Left ventricle myocardium inferior (tissue), 1 donor: Measurements from ENCODE around the gene SLC25A5. TPM values are rescaled to one million over a fixed set of nuclear protein-coding genes. Genes with fewer than 3 reads are reported as not detected.

Experiments used
- DNase-seq: peaks from one replicate; pipeline ENCODE4 v3.0.0-alpha.2; 2020
- H3K27ac ChIP-seq: fragments of 200-600 bp; replicated peaks from 2 replicates; pipeline ENCODE4 v1.8.0; 2021
- H3K27me3 ChIP-seq: fragments of 200-600 bp; 2 replicates; pipeline ENCODE4 v1.8.0; 2021; ENCODE audit warnings: low read depth
- H3K36me3 ChIP-seq: fragments of 200-600 bp; 2 replicates; pipeline ENCODE4 v1.8.0; 2021
- H3K4me1 ChIP-seq: fragments of 200-600 bp; 2 replicates; pipeline ENCODE4 v1.8.0; 2021
- H3K4me3 ChIP-seq: fragments of 200-600 bp; 2 replicates; pipeline ENCODE4 v1.8.0; 2021; ENCODE audit warnings: mild to moderate bottlenecking, moderate library complexity
- H3K9me3 ChIP-seq: fragments of 200-600 bp; replicated peaks from 2 replicates; pipeline ENCODE4 v1.8.0; 2021
- CTCF ChIP-seq: fragments of 200-600 bp; IDR thresholded peaks from 2 replicates; pipeline ENCODE4 v1.8.0; 2021; ENCODE audit warnings: antibody characterized with exemption, mild to moderate bottlenecking, borderline replicate concordance
- intact Hi-C: fragments of 100-400 bp; cut with micrococcal nuclease; formaldehyde crosslinking; loops from one replicate; pipeline ENCODE4 v1.11.0; 2022
- total RNA-seq: library from RNA; stranded (reverse); fragmentation: NEBNext Ultra II Directional; extraction: Animal tissue kit (Norgen Biotek cat#: 25700); gene quantifications from one replicate; pipeline ENCODE4 v1.2.1, GENCODE V29; 2021
- donor health status: DM: no; HTN: yes; CAD: no; lungs with severe emphysema.

The SLC25A5 gene
- total RNA-seq, 1 donor from 2014 or later, result 191 TPM

GRCh38 chrX:119478504-119478903, 10.3 kb downstream of the SLC25A5 start:
- intact Hi-C loops, result no loop called here
- Histone ChIP-seq H3K27me3 (no peaks in the 10 kb centered on the region), H3K4me3 (peak overlapping the region; percentile 35), H3K27ac (peak overlapping the region; percentile 55), H3K36me3 (no peaks in the 10 kb centered on the region), H3K4me1 (peaks cover 12% of the 10 kb centered on the region), H3K9me3 (no peaks in the 10 kb centered on the region)
- TF ChIP-seq CTCF, result no peak
- DNase-seq, result no peak

- TF ChIP-seq CTCF, result no peak
- Histone ChIP-seq H3K27me3 (no peaks in the 10 kb centered on the region), H3K9me3 (no peaks in the 10 kb centered on the region), H3K36me3 (no peaks in the 10 kb centered on the region), H3K27ac (no peak overlapping the region), H3K4me1 (peaks cover 12% of the 10 kb centered on the region), H3K4me3 (no peak overlapping the region)
- no peak for DNase-seq
- intact Hi-C loops, result no loop called here
Measured at GRCh38 chrX:119479845-119480244, 11.6 kb downstream of the SLC25A5 start.

GRCh38 chrX:119481323-119481801, 13.1 kb downstream of the SLC25A5 start:
- Histone ChIP-seq H3K27me3 (no peaks in the 10 kb centered on the region), H3K36me3 (no peaks in the 10 kb centered on the region), H3K4me3 (no peak overlapping the region), H3K4me1 (peaks cover 12% of the 10 kb centered on the region), H3K9me3 (no peaks in the 10 kb centered on the region), H3K27ac (peak overlapping the region; percentile 88)
- no peak for TF ChIP-seq CTCF
- DNase-seq, result peak; percentile 17
- intact Hi-C loops, result no loop called here

GRCh38 chrX:119482041-119482440, 13.8 kb downstream of the SLC25A5 start:
- intact Hi-C loops, result no loop called here
- H3K4me1 ChIP-seq, result peaks cover 12% of the 10 kb centered on the region
- no peak for DNase-seq
- peak overlapping the region; percentile 64 for H3K4me3 ChIP-seq
- H3K27ac ChIP-seq, result peak overlapping the region; percentile 88
- no peak for TF ChIP-seq CTCF
- H3K36me3 ChIP-seq, result no peaks in the 10 kb centered on the region
- H3K27me3 ChIP-seq, result no peaks in the 10 kb centered on the region
- no peaks in the 10 kb centered on the region for H3K9me3 ChIP-seq

- Histone ChIP-seq H3K4me3 (peak overlapping the region; percentile 64), H3K27ac (peak overlapping the region; percentile 88), H3K9me3 (no peaks in the 10 kb centered on the region), H3K4me1 (peaks cover 12% of the 10 kb centered on the region), H3K36me3 (no peaks in the 10 kb centered on the region), H3K27me3 (no peaks in the 10 kb centered on the region)
- peak; percentile 75 for TF ChIP-seq CTCF
- intact Hi-C loops, result no loop called here
- DNase-seq, result peak; percentile 61
Measured at GRCh38 chrX:119482481-119483480, 14.5 kb downstream of the SLC25A5 start.
